Measurements from ENCODE around the gene RSPH1.

Gene RSPH1

DNA sequence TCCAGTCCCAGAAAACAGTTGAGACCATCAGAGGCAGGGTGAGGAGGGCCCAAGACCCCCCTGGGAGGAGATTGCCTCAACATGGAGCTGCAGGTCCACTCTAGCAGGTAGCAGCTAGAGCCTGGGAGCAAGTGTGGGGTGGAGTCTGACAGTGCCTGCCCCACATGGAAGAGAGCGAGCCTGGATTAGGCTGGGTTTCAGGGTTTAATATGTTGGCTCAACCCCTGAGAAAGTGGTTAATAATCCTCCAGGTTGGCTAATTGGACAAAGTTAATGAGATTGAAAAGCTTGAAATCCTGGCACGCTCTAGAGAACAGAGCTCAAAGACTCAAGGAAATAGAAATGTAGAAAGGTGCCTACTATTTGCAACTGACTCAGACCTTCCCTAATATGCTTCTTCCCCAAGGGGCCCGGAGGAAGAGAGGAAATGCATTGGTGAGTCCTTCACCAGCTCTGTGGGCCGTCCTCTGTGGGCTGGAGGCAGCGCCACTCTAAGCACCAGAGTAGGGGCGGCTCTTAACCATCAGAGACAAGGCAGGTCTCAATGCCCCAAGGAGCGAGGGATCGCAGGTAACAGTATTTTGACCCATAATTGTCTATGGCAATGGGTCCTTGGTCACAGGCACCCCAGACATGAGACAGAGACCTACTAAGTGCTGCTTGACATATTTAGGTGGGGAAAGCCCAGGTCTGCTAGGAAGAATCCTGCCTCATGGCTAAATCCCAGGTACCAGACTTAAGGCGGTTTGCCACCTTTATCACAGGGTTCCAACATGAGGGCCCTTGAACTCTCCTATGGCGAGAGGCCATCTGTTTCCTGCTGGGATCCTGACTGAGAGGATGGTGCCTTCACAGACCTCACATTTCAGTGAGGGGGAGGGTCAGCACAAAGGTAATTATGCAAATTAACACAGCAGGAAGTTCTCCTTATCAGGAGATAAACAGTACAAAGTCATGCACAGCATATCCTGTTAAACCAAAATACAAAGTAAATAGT is 33.8 kb downstream of the RSPH1 start:
- peak; percentile 10 for DNase-seq

DNA sequence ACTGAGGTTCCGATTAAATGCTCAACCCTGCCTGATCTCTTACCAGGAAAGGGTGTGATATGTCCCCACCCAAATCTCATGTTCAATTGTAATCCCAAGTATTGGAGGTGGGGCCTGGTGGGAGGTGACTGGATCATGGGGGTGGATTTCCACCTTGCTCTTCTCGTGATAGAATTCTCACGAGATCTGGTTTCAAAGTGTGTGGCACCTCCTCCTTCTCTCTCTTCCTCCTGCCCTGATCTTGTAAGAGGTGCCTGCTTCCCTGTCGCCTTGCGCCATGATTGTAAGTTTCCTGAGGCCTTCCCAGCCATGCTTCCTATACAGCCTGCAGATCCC is 34.9 kb downstream of the RSPH1 start:
- no peak for DNase-seq

DNA sequence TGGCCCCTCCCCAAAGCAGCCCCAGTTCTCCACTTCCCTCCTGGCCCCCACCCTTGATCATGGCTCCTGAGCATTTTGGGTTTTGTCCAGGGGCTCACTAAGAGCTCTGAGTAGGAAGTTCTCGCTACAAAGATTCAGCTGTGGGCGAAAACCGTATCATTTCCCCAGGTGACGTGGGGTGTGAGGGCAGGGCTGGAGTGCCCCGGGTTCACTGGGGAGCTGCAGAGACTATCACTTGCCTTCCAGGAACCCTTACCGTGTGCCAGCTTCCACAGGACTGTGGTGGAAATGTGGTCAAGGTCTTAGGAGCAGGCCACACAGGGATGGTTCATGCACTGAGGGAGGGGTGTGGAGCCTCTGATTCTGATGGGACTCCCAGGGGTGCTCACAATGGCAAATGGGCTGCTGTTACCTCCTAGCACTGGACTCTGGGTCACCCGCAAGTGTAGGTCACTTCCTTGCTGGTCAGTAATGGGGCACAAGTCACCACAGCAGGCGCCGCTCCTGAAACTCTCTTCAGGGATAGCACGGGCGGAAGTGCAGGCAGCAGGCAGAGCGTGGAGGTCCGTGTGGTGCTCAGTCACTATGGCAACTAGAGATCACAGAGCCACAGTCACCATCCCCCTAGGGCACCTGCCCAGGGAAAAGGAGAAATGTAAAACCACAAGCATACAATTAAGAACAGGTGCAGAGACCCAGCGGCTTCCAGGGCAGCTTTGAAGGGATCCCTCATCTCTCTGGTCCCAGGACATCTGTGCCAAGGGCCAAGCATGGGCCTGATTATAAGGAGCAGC is 35.4 kb downstream of the RSPH1 start:
- peak; percentile 69 for DNase-seq

DNA sequence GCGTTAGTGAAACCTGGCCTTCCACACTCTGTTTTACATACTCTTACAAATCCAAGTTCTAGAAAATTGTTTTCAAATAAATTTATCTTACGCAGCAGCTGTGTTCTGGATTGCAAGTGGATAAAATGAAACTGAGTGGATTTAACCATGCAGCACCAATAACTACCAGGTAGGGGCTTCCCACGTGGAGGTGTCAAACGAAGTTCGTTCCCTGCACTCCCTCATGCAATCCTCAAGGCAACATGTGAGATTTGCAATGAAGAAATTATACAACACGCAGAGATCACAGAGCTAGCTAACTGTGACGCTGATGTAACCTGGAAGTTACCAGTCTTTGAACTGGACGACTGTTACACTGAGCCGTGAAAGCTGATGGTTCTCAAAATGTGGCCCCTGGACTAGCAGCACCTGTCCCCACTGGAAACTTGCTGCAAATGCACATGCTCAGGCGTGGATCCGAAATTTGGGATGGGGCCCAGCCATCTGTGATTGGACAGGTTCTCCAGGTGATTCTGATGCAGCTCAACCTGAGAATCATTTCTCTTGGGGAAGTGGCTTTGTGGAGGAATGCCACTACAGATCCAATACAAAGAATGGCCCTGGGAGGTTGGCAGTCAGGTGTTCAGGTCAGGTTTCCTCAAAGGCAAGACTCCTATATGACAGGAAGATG is 36.3 kb downstream of the RSPH1 start:
- no peak for DNase-seq

DNA sequence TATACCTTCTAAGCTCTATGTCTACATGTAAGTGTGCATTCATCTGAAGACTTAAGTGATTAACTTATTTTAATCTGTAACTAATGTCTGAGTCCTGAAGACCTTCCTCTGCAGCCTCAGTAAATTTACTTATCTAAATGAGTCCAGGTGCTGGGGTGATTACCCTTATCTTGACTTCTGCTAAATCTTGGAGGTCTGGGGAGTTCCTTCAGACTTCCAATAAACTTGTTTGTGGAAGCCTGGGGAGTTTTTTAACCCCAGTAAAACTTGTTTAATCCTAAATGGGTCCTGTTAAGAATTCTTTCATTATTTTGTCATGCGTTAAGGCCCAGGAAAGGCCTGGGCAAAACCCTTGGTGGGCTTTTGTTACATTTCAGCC is 37.0 kb downstream of the RSPH1 start:
- no peak for DNase-seq

DNA sequence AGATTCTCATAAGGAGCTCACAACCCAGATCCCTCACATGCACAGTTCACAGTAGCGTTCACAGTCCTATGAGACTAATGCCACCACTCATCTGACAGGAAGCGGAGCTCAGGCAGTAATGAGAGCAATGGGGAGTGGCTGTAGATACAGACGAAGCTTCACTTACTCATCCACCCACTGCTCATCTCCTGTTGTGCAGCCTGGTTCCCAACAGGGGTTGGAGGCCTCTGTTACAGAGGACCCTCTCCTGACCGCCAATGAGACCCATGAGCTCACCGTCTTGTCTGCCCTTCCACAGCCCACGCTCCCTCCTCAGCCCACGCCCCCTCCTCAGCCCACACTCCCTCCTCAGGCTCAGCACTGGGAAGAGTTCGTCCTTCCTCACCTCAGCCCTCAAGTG is 39.6 kb downstream of the RSPH1 start:
- DNase-seq: peak; percentile 49

DNA sequence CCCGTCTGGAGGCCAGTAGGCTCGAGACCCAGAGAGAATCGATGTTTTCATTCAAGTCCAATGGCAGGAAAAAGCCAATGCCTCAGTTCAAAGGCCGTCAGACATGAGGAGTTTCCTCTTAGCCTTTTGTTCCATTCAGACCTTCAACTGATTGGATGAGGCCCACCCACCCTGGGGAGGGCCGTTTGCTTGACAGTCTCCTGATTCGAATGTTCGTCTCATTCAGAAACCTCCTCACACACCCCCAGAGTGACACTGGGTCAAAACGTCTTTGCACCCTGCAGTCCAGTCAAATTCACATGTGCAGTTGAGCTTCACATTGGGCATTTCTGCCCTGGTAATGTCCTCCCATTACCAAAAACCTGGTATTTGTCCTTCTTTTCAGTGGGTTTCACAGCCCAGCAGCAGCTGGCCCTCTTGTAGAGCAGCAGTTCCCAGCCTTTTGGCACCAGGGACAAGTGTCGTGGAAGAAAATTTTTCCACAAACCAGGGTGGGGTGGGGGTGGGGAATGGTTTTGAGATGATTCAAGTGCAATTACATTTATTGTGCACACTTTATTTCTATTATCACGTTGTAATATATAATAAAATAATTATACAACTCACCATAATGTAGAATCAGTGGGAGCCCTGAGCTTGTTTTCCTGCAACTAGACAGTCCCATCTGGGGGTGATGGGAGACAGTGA is 40.1 kb downstream of the RSPH1 start:
- no peak for DNase-seq

DNA sequence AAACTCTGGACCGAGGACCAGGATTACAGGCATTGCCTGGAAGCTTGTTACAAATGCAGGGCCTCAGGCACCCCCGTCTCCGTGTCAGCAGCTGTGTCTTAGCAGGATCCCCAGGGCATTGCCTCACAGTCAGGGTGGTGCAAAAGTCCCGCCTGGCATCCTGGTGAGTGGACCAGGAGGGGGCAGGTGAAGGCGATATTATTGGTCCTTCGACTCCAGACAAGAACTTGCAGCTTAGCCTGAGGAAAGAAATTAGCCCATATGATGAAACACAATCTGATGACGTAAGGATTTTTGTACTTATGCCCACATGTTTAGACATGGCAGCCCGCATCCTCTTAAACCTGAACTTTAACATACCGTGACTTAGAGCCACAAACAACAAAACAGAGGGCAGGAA is 40.8 kb downstream of the RSPH1 start:
- DNase-seq: no peak

DNA sequence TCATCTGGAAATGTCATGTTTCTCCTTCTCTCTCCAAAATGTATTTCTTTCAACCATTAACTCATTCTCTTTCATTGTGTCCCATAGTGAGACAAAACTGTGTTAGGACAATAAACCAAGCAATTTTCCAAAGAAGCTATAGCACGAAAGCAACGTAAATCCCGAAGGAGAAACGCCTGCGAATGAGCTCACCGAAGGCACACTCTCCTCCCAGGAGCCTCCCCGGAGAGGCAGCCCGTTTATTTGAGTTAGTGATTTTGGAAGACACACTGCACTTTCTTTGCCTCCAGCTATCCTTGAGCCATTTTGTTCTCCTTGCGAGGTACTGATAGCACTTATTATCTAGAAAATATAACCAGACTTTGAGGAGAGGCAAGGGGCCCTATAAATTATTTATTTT is 41.2 kb downstream of the RSPH1 start:
- DNase-seq: no peak

DNA sequence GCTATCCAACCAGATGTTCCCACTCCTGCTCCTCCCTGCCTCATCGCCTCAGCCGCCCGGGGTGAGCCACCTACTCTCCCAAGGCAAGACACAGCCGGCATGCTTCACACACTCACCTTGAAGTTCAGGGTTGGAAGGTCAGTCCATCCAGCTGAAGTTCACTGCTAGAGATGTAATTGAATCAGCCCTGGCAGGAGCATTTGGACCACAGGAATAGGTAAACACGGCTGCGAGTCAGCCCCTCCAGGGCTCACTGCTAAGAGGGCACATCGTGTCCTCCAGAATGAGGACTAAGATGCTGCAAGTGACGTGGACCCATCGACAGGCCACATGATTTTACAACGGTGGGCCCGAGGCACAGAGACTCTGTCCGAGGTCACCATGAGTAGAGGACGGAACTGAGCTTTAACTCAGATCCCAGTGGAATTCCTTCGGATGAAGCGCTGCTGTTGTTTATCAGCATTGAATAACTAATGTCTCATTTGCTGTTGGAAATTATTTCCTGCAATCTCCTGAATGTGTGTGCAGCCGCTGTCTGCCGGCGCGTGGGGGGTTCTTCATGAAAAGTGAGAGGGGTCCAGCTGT is 41.9 kb downstream of the RSPH1 start:
- DNase-seq: no peak

DNA sequence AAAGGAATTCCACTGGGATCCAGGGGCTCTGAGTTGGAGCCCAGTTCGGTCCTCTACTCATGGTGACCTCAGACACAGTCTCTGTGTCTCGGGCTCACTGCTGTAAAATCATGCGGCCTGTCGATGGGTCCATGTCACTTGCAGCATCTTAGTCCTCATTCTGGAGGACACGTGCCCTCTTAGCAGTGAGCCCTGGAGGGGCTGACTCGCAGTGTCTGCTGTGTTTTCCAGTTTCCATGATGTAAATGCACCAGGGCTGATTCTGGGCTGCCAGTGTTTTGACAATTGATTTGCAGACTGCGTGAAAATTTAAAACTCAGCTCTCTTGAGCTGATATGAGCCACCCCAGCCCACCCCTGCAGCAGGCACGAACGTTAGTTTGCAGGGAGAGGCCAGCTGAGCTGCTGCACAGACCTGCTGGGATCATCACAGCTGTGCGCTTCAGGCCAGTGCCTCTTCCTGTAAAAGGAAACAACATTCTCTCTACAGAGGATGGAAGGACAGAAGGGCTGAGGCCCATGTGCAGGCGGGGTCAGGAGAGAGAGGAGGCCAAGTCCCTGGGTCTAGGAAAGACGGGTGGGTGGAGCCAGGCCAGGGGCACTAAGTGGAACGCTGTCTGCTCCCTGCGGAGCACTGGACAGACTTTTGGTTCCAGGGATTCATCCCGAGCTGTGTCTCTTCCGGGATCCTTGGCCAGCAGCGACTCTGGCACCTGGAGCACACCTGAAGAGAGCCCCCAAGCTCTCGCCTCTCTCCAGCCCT is 42.6 kb downstream of the RSPH1 start:
- DNase-seq: no peak

DNA sequence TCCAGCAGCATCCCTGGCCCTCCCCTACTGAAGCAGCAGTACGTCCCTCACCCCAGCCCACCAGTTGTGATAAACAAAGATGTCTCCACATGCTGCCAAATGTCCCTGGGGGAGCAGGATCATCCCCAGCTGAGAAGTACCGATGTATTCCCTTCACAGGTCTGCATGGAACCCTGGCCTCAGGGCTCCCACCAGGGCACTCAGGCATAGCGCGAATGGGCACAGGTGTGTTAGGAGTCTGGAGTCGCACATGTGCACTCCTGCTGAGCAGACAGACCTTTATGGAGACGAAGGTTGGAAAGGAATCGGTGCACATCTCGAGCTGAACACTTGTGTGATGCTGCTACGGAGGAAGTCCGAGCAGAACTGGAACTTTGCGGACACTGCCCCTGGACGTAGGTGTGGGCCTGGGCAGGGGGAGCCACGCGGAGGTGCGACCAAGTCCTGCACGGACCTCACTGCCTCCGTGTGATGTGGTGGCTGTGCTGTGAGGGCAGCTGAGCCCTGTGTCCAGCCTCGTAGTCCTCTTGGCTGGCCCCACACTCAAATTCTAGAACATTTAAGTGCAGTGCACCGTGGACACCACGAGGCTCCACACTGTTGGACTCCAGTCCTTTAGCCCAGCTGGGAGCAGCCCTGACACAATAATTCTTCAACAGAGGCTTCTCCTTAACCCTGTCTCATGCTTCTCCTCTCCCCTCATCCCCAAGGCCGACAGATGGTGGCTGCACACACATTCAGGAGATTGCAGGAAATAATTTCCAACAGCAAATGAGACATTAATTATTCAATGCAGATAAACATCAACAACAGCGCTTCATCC is 43.4 kb downstream of the RSPH1 start:
- DNase-seq: no peak

DNA sequence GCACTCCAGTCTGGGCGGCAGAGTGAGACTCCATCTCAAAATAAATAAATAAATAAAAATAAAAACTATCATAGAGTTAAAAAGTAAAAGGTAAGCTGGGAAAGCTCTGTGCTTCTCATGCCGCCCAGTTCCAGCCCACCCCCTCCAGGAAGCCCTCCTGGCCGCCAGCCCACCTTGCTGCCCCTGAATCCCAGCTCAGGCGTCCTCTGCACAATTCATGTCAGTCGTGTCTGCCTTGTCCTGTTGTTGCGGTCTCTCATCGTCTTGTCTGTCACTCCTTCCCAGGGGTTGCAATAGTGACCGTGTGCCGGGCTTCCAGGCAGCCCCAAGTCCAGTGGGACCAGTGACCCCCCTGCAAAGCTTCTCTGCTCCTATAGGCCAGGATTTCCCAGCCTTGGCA is 44.1 kb downstream of the RSPH1 start:
- no peak for DNase-seq

DNA sequence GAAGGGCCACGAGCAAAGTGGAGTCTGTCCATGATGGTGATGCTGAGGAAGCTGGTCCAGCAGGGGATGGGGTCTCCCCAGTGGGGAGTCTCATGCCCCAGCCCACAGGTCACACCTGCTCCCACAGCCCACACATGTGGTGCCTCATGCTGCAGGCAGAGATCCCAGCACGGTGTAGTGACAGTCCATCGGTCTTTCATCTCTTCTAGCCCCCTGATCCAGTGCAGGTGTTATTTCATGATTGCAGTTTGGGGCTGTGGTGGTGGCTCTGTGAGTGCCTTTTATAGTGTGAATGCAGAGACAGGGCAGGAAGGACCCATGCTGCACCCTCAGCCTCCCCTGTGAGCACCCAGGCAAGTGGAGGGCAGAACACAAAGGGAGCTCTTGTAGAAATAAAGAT is 47.3 kb downstream of the RSPH1 start:
- no peak for DNase-seq

DNA sequence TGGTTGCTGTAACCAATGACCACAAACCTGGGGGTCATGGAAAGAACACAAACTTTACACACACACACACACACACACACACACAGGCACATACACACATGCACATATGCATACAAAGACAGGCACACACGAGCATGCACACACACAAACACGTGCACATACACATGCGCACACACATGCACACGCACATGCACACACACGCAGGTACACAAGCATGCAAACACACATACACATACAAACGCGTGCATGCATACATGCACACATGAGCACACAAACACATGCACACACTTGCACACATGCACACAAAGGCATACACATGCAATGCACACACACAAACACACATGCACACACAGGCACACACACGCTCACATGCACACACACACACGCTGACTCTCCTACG is 48.3 kb downstream of the RSPH1 start:
- no peak for DNase-seq

DNA sequence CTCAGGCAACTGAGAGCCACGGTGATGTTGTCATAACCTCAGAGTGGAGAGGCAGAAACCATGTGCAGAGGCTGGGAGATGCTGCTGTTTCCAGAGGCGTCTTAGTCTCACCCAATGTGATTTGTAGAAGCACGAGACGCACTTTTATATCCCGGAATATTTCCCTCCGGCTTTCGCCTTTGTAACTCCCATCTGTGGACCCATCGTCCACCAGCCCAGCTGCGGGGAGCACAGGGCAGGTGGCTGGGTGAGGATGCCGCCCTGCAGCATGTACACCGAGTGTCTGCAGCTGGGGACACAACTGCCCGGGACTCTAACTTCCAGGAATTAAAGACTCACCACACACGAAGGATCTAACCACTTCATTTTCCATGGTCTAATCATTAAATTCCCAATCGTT is 48.8 kb downstream of the RSPH1 start:
- DNase-seq: no peak

DNA sequence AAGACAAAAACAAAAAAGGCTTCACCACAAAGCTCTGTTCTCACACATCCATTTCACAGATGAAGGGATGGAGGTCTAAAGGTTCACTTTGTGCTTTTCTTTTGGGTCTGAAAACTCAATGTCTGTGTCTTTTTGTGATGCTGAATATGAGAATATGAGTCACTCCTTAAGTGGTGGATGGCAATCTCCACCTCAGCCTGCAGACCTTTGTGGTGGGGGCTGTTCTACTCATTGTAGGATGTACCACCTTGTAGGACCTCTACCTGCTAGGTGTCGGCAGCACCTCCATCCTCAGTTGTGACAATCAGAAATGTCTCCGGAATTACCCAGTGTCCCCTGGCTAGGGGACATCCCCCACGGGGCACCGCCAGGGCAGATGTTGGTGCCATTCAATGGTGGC is 49.5 kb downstream of the RSPH1 start:
- no peak for DNase-seq

DNA sequence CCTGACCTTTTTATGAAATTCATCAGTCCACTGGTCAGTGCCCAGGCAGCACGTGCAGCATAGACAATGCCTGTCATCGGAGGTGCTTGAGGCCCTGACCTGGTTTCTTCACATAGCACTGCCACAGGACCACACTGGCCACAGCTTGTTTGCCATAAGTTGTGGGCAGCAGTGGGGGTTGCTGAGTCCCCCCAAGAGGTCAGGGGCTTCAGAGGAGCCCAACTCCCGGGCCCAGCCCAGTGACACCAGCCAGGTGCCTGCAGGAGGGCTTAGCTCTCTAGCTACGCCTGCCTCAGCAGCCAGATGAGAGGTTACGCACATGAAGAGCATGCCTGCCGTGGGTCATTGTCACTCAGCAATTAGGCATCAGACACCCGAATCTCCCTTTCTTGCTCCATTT is 50.7 kb downstream of the RSPH1 start:
- no peak for DNase-seq

DNA sequence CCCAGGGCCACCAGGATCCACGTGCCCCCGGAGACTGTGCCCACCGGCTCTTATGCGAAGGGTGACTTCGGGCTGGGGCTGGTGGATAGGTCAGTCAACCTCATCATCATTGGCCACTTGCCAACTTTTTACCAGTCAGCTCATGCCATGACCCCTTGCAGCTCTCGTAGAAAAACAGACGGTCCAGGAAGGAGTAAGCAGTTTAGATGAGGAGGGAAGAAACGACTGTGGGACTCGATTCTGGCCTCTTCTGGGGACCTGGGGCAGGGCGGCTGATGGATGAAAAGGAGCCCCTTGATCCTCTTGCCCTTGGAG is 51.3 kb downstream of the RSPH1 start:
- no peak for DNase-seq

DNA sequence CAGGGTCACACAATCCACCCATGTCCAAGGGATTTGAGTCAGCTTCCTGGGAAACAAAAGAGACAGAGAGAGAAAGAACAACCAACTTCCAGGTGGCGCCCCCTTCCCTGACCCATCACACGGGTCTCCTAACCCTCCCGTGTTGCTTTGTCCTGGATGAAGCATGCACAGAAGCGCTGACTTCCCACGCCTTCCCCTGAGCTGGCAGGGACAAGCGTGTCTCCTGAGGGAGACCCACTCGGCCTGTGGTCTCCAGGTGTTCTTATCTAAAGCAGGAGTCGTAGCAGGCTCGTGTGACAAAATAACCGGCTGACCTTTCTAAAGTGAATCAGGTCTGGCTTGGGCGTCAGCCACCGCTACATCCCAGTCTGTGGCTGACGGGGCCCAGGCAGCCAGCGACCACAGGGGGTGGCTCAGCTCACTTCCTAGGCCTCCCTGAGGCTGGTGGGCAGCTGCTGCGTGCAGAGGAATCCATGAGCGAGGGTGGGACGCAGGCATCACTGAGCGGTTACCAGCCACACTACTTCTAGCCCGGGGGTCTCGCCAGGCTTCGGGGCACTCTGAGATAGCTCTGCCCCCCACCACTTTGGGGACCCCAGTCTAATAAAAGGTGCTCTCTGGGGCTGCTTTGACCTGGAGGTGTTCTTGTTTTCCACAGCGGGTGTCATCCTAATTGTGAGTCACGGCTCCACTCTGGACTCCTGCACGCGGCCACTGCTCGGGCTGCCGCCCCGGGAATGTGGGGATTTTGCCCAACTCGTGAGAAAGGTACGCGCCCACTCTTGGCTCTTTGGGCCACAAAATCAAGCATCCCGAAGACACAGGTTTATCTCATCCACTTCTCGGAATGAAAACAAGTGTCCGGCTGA is 51.9 kb downstream of the RSPH1 start:
- DNase-seq: no peak
